HG02763 (cell line): Measurements from ENCODE around the gene U2AF2.

Experiments used
- ATAC-seq: cut with Tn5 transposase; IDR thresholded peaks from one replicate; pipeline ENCODE4 v1.9.1; 2021; ENCODE audit warnings: mild to moderate bottlenecking, moderate library complexity; ENCODE audit not compliant: unreplicated experiment

The U2AF2 gene

DNA sequence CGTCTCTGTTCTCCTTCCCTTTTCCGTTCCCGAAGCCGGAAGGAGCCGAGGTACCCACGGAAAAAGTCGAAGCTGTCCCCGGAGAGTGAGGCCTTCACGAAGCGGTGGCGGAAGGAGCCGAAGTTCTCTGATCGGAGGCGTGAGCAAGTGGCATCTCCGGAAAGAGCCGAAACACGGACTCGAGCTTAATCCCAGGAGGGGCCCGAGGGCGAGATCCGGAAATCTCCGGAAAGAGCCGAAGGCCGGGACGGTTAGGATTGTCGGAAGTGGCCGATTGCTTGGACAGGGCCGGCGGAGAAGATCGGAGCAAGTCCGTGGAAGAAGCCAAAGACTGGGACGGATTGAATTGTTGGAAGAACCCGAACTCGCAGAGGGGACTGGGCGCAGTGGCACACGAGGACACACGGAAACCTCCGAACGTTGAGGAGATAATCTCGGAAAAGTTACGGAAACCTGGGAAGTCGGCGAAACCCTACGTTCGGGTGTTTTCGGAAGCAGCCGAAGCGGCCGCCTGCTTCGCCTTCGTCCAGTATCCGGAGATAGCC lies 440 bp upstream of the U2AF2 start:
- ATAC-seq: peak; percentile 60

DNA sequence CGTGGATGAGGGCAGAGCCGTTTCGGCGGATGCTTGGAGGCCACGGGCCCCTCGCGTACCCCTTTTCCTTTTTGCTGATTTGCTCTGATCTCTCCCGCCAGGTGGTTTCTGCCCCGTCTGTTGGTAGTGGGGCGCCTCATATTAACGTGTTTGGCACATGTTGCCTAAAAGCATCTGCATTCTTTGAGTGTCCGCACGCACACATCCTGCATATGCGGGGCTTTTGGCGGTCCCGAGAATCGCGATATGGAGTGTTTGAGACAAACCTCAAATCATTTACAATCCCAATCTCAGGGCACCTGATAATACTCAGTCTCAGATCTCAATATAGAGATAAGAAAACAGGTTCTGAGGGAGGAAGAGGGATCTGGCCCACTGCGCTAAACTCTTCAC lies 809 bp downstream of the U2AF2 start:
- no peak for ATAC-seq

DNA sequence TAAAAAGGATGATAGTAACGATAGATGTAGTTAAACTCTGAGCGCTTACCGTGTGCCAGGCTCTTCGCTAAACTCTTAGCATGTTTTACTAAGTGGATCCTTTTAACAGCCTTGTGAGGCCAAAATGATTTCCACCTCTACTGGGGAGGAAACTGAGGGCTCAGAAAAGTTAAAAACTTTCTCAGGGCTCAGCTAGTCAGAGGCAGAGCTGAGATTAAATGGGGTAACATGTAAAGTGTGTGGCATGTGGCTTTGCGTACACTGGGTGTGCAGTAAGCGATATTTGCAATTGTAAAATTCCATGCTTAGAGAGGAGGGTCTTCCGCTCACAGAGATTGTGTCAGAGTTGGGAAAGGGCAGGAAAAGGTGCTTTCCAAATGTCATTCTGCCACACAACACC lies 1.7 kb downstream of the U2AF2 start:
- no peak for ATAC-seq

DNA sequence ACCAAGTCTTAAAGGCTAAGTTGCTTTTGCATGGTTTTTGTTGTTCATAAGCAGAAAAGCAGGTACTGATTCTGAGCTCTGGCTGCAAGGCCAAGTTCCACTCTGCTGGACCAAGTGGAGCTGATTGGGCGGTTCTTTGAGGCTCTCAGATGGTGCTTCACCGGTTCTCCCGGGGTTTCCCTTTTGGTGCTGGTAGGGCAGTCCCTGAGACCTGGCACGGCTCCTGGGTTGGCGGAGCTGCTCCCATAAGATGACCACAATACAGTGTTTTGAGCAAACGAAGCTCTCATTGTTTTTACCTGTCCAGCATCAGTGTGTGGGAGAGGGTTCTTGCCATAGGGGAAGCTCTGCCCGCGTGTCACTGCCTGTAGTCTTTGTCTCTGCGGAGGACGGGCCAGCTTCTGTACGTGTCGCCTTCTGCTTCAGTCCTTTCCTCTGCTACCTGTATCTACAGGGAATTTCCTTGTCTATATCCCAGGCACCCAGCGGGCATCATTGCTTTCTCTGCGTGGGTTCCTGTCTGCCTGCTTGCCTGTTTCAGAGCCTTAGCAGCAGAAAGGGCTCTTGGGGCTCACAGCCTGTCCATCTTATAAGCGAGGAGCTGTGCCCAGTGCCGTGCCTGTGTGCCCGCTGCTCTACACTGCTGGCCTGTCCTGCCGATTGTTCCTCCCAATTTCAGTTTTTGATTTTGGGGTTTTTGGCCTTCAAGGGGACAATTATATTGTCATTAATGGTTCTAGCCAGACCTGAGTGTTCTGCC lies 2.3 kb downstream of the U2AF2 start:
- no peak for ATAC-seq

DNA sequence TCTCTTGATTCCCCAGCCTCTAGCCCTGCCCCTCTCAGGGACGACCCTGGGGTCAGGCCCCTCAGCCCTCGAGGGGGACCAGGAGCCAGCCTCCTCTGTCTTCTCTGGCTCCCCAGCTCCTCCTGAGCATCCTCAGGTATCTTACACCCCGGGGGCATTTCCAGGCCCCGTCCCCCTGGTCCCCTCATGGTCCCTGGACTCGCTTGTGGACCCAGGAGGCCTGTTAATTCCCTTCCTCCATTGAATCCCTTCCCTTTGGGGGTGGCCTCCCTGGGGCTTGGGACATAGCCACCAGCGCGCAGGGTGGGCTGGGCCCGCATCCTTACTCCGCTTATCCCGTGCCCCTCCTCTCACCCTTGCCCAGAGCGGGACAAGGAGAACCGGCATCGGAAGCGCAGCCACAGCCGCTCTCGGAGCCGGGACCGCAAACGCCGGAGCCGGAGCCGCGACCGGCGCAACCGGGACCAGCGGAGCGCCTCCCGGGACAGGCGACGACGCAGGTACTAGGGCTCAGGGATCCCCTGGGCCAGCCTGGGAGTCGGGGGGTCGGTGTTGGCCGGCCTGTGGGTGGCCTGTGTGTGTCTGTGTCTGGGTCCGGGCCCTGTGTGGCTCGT lies 4.1 kb downstream of the U2AF2 start:
- ATAC-seq: no peak

DNA sequence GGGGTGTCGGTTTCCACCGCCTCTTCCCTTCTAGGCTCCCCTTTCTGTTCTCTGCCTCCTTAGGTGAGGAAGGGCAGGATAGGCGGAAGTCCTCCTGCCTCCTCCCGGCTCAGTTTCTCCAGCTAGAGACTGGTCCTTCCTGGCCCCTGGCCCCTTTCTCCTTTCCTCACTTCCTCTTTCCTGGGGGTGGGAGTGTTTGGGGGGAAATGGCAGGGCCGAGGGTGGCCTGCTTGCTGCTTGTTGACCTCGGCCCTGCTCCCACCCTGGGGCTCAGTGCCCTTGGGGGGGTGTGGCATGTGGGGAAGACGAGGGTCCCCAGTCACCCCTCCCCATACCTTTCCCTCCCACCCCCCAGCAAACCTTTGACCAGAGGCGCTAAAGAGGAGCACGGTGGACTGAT lies 5.0 kb downstream of the U2AF2 start:
- no peak for ATAC-seq

GRCh38 chr19:55660404-55660803 lies 5.6 kb downstream of the U2AF2 start:
- no peak for ATAC-seq

- no peak for ATAC-seq
Measured at GRCh38 chr19:55660991-55661390, 6.2 kb downstream of the U2AF2 start.

- no peak for ATAC-seq
Measured at GRCh38 chr19:55661826-55662225, 7.0 kb downstream of the U2AF2 start.

- no peak for ATAC-seq
Measured at GRCh38 chr19:55663846-55664536, 9.2 kb downstream of the U2AF2 start.

DNA sequence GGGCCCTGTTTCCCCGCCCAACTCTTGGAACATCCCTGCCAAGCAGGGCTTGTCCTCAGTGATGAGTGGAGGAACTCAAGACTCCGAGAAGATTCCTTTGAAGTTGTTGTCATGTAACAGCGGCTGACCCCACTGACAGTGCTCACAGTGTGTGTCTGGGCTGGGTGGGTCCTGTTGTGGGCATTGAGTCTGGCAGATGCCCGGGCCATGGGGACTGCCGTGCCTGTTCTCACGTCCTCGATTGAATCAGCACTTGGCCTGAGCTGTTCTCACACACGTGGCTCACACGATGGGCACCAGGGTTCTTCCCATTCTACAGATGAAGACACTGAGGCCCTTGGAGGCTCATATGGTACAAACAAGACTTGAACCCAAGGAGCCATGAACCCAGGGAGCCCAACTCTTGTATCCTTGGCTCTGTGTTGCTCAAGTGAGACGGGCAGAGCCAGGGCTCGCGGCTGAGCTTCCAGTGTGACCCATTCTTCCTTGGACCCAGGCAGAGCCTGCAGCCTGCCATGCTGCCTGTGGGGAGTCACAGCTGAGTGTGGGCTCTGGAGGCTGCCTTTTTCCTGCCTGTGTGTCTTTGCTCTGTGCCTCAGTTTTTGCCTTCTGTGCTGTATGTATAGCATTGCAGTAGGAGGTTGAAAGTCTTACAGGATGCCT lies 11.6 kb downstream of the U2AF2 start:
- no peak for ATAC-seq

DNA sequence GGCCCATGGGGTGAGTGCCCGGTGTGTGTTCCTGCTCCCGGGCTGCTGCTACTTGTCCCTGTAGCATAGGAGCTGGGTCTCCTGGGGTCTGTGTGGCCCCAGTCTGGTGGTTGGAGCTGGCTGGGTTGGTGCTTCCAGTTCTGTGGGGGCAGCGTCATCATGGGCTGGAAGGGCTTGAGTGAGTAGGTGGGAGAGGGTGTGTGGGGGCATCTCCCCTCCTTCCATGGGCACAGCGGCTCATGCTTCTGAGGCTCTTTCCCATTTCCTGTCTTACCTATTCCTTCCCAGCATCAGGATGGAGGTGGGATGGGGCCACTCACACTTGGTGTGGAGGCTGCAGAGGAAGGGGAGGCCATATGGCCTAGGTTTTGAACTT lies 12.2 kb downstream of the U2AF2 start:
- no peak for ATAC-seq

DNA sequence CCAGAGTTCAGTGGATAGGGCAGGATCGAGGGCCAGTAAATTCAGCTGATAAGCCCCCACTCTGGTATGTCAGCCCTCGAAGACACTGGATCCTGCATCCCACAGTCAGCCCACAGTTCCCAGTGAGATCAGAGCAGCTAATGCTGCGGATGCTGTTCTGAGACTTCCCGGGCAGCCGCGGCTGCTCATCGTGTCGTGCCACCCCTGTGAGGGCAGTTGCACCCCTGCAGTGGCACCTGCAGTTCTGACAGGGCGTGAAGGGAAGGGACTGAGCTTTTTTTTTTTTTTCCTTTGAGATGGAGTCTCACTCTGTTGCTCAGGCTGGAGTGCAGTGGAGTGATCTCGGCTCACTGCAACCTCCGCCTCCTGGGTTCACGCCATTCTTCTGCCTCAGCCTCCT lies 12.7 kb downstream of the U2AF2 start:
- ATAC-seq: no peak

- no peak for ATAC-seq
Measured at GRCh38 chr19:55667958-55668357, 13.1 kb downstream of the U2AF2 start.

DNA sequence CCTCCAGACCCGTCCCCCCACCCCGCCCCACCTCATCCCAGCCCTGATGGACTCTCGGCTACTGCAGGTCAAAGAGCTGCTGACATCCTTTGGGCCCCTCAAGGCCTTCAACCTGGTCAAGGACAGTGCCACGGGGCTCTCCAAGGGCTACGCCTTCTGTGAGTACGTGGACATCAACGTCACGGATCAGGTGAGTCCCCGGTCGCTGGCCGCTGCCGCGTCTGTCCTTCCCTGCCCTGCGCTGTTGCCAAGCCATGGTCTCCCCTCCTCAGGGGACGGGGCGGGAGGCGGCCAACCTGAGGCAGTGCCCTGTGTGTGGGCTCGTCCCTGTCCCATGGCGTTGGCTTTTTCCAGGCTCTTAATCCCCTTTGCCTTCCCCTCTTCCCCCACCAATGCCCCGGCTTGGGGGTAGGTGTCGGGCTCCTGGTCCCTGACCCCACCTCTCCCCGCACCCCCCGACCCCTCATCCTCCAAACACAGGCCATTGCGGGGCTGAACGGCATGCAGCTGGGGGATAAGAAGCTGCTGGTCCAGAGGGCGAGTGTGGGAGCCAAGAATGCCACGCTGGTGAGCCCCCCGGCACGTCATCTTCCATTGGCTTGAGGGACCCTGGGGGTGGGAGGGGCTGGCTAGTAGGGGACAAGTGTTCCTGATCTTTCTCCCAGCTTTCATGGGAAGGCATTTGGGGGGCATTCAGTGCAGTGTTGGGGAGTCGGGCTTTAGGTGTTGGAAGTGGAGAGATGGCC lies 13.9 kb downstream of the U2AF2 start:
- no peak for ATAC-seq

DNA sequence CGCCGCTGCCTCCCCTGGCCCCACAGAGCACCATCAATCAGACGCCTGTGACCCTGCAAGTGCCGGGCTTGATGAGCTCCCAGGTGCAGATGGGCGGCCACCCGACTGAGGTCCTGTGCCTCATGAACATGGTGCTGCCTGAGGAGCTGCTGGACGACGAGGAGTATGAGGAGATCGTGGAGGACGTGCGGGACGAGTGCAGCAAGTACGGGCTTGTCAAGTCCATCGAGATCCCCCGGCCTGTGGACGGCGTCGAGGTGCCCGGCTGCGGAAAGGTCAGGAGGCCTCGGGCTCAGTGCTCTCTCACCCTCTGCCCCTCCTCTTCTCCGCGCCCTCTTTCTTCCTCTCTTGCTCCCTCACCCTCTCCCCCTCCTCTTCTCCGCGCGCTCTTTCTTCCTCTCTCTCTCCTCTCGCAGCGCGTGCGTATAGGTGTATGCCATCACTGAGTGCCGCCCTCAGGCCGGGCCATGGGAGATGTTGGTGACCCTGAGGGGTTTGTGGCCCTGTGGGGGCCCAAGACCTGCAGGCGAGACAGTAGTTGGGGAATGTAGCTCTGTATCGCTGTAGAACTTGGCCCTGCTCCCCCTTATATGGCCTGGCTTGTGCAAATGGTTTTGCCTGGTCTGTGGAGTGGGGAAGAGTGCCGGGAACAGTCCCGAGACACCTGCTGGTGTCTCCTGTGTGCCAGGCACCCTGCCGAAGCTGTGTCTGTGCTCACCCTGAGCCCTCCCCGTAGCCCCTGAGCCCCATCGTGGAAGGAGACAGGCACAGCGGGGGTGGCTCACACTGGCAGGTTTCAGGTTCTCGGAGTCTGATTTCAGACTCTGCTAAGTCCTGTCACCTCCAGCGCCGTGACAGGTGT lies 14.8 kb downstream of the U2AF2 start:
- ATAC-seq: no peak

GRCh38 chr19:55670280-55671053 lies 15.6 kb downstream of the U2AF2 start:
- no peak for ATAC-seq

DNA sequence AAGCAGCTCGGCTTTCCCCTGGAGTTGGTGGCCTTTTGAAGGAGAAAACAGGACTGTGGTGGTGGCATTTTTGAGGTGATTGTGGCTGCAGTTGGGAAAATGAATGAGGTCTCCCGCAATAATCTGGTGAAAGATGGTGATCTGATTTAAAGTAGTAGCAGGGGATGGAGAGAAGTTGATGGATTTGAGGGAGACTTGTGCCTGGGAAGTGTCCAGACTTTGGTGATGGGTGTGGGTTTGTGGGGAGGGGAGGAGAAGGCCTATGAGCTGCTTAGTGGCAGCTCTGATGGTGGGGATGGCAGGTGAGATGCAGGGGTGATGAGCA lies 16.2 kb downstream of the U2AF2 start:
- no peak for ATAC-seq

DNA sequence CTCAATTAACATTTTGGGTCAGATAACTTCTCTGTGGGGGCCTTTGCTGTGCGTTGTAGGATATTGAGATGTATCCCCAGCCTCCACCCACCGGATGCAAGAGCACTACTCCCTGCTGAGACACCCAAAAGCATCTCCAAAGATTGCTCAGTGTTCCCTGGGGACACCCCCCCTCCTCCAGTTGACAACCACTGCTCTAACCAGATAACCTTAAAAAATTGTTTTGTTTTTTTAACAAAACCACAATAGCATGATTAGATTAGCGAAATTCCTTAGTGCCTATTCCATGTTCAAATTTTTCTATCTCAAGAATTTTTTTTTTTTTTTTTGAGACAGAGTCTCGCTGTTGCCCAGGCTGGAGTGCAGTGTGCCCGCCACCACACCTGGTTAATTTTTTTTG lies 17.6 kb downstream of the U2AF2 start:
- ATAC-seq: no peak
